ENCODE data around the gene ZNF253.
"Not testable (repeated sequence)": the region's sequence is repeated elsewhere in the genome, so short reads cannot be mapped to it uniquely, and the experiment has no call there.

The ZNF253 gene

DNA sequence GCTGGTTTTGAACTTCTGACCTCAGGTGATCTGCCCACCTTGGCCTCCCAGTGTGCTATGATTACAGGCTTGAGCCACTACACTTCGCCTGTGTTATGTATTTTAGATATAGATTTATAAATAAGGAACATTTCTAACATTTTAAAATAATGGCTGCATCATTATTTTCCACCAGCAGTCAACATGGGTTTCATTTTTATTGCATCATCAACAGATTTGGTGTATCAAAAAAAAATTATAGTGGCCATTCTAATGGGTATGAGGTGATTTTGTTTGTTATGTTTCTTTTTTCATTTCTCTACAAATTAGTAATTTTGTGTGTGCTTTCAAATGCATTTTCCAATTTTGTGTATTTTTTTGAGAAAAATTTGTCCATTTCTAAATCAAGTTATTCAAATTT, 18.9 kb downstream of the ZNF253 start:
- no peak for ATAC-seq
- no peak for TF ChIP-seq CSDC2 (CRISPR knock-in tag; IDR thresholded peaks at IDR 0.05)
- TF ChIP-seq, protein P1, sequence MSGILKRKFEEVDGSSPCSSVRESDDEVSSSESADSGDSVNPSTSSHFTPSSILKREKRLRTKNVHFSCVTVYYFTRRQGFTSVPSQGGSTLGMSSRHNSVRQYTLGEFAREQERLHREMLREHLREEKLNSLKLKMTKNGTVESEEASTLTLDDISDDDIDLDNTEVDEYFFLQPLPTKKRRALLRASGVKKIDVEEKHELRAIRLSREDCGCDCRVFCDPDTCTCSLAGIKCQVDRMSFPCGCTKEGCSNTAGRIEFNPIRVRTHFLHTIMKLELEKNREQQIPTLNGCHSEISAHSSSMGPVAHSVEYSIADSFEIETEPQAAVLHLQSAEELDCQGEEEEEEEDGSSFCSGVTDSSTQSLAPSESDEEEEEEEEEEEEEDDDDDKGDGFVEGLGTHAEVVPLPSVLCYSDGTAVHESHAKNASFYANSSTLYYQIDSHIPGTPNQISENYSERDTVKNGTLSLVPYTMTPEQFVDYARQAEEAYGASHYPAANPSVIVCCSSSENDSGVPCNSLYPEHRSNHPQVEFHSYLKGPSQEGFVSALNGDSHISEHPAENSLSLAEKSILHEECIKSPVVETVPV (CRISPR knock-in tag; IDR thresholded peaks at IDR 0.05) = no peak
- TF ChIP-seq GLIS3 (CRISPR knock-in tag; IDR thresholded peaks at IDR 0.05) = no peak
- TF ChIP-seq, protein P2, sequence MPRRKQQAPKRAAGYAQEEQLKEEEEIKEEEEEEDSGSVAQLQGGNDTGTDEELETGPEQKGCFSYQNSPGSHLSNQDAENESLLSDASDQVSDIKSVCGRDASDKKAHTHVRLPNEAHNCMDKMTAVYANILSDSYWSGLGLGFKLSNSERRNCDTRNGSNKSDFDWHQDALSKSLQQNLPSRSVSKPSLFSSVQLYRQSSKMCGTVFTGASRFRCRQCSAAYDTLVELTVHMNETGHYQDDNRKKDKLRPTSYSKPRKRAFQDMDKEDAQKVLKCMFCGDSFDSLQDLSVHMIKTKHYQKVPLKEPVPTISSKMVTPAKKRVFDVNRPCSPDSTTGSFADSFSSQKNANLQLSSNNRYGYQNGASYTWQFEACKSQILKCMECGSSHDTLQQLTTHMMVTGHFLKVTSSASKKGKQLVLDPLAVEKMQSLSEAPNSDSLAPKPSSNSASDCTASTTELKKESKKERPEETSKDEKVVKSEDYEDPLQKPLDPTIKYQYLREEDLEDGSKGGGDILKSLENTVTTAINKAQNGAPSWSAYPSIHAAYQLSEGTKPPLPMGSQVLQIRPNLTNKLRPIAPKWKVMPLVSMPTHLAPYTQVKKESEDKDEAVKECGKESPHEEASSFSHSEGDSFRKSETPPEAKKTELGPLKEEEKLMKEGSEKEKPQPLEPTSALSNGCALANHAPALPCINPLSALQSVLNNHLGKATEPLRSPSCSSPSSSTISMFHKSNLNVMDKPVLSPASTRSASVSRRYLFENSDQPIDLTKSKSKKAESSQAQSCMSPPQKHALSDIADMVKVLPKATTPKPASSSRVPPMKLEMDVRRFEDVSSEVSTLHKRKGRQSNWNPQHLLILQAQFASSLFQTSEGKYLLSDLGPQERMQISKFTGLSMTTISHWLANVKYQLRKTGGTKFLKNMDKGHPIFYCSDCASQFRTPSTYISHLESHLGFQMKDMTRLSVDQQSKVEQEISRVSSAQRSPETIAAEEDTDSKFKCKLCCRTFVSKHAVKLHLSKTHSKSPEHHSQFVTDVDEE (CRISPR knock-in tag; IDR thresholded peaks at IDR 0.05) = no peak
- no peak for TF ChIP-seq ZFP30 (CRISPR knock-in tag; IDR thresholded peaks at IDR 0.05)
- TF ChIP-seq ESRRG (CRISPR knock-in tag; IDR thresholded peaks at IDR 0.05) = no peak
- no peak for TF ChIP-seq BACH2 (CRISPR knock-in tag; IDR thresholded peaks at IDR 0.05; ENCODE audit: borderline replicate concordance)
- no peak for TF ChIP-seq ZNF8 (CRISPR knock-in tag; IDR thresholded peaks at IDR 0.05)
- no peak for TF ChIP-seq ZNF565 (CRISPR knock-in tag; conservative IDR thresholded peaks at IDR 0.05; ENCODE audit: low read depth)
- TF ChIP-seq ZC3H10 (CRISPR knock-in tag; IDR thresholded peaks at IDR 0.05) = no peak
- TF ChIP-seq PATZ1 (CRISPR knock-in tag; IDR thresholded peaks at IDR 0.05; ENCODE audit: borderline replicate concordance) = no peak
- no peak for TF ChIP-seq POU6F1 (CRISPR knock-in tag; IDR thresholded peaks at IDR 0.05; ENCODE audit: borderline replicate concordance, low read depth)
- TF ChIP-seq, protein P3, sequence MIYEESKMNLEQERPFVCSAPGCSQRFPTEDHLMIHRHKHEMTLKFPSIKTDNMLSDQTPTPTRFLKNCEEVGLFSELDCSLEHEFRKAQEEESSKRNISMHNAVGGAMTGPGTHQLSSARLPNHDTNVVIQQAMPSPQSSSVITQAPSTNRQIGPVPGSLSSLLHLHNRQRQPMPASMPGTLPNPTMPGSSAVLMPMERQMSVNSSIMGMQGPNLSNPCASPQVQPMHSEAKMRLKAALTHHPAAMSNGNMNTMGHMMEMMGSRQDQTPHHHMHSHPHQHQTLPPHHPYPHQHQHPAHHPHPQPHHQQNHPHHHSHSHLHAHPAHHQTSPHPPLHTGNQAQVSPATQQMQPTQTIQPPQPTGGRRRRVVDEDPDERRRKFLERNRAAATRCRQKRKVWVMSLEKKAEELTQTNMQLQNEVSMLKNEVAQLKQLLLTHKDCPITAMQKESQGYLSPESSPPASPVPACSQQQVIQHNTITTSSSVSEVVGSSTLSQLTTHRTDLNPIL (CRISPR knock-in tag; IDR thresholded peaks at IDR 0.05; ENCODE audit: low read depth) = no peak
- TF ChIP-seq TCF4 (CRISPR knock-in tag; IDR thresholded peaks at IDR 0.05; ENCODE audit: borderline replicate concordance) = no peak
- TF ChIP-seq RARB (CRISPR knock-in tag; IDR thresholded peaks at IDR 0.05) = no peak

- ATAC-seq = not testable (repeated sequence)
Measured at GRCh38 chr19:19892055-19892941, 26.6 kb downstream of the ZNF253 start.

- ATAC-seq = peak; percentile 28
- no peak for TF ChIP-seq PPARA (CRISPR knock-in tag; IDR thresholded peaks at IDR 0.05; ENCODE audit: borderline replicate concordance)
- no peak for TF ChIP-seq ZFP30 (CRISPR knock-in tag; IDR thresholded peaks at IDR 0.05)
- TF ChIP-seq GLIS3 (CRISPR knock-in tag; IDR thresholded peaks at IDR 0.05) = no peak
- TF ChIP-seq ZC3H10 (CRISPR knock-in tag; IDR thresholded peaks at IDR 0.05) = no peak
- TF ChIP-seq ZNF8 (CRISPR knock-in tag; IDR thresholded peaks at IDR 0.05) = no peak
- TF ChIP-seq ESRRG (CRISPR knock-in tag; IDR thresholded peaks at IDR 0.05) = no peak
- TF ChIP-seq ZNF565 (CRISPR knock-in tag; conservative IDR thresholded peaks at IDR 0.05; ENCODE audit: low read depth) = no peak
- TF ChIP-seq OSR1 (CRISPR knock-in tag; IDR thresholded peaks at IDR 0.05) = no peak
- TF ChIP-seq ARNTL (CRISPR knock-in tag; IDR thresholded peaks at IDR 0.05; ENCODE audit: borderline replicate concordance, low read depth) = no peak
- TF ChIP-seq, protein P1 (CRISPR knock-in tag; IDR thresholded peaks at IDR 0.05) = no peak
- TF ChIP-seq ZFP3 (CRISPR knock-in tag; IDR thresholded peaks at IDR 0.05) = no peak
- TF ChIP-seq, protein P2 (CRISPR knock-in tag; IDR thresholded peaks at IDR 0.05) = no peak
- TF ChIP-seq SNAI2 (CRISPR knock-in tag; IDR thresholded peaks at IDR 0.05) = no peak
- TF ChIP-seq RARB (CRISPR knock-in tag; IDR thresholded peaks at IDR 0.05) = no peak
Measured at GRCh38 chr19:19900139-19900728, 34.6 kb downstream of the ZNF253 start.

Measured in SK-N-SH treated with all-trans-retinoic acid at 6 μM for 48 hours (cell line).